Body of pancreas (tissue), 4 donors: Measurements from ENCODE around the gene ZNF816.

Experiments used
- CTCF ChIP-seq, 7 experiments: fragments of 450-650 bp in 4 of 7; fragments of 200-600 bp in 3 of 7; sonication (generic) in 3 of 7; IDR thresholded peaks; one replicate each; pipeline ENCODE4 v1.5.1; 2016 to 2019; ENCODE audit warnings: antibody characterized with exemption in 7 of 7
- POLR2A ChIP-seq, 3 donors: fragments of 450-650 bp; IDR thresholded peaks; one replicate each; pipeline ENCODE4 v1.6.1; 2016; ENCODE audit warnings: antibody characterized with exemption in 3 of 3, mild to moderate bottlenecking in 2 of 3

- TF ChIP-seq POLR2A (IDR thresholded peaks at IDR 0.05) (no peak), CTCF (IDR thresholded peaks at IDR 0.05) (no peak)
These were observed 41.6 kb upstream of the ZNF816 start for GRCh38 chr19:53004242-53004641.
